Central memory CD8-positive, alpha-beta T cell (primary cell): ENCODE data around the gene COPE.

Experiments
- ATAC-seq: fragments of 150-1000 bp; cut with Tn5 transposase; replicated peaks from 2 replicates; pipeline ENCODE4 v1.10.0; 2022; ENCODE audit warnings: mild to moderate bottlenecking, moderate FRiP score, moderate number of reproducible peaks; ENCODE audit not compliant: poor library complexity, severe bottlenecking; ENCODE audit errors: extremely low read depth
- DNase-seq, 2 donors: peaks; one replicate each; pipeline ENCODE4 v3.0.0; 2021; ENCODE audit warnings: low spot score in 2 of 2
- H3K27ac Mint-ChIP-seq: one replicate; pipeline ENCODE4 v1.8.0; 2022; ENCODE audit warnings: low read depth, mild to moderate bottlenecking, moderate library complexity, mixed read lengths
- H3K27me3 Mint-ChIP-seq: one replicate; pipeline ENCODE4 v1.8.0; 2022; ENCODE audit warnings: mixed read lengths
- H3K36me3 Mint-ChIP-seq: one replicate; pipeline ENCODE4 v1.8.0; 2022; ENCODE audit warnings: mild to moderate bottlenecking, moderate library complexity, mixed read lengths; ENCODE audit not compliant: insufficient read depth
- H3K4me1 Mint-ChIP-seq: one replicate; pipeline ENCODE4 v1.8.0; 2022; ENCODE audit warnings: mixed read lengths
- H3K4me3 Mint-ChIP-seq: one replicate; pipeline ENCODE4 v1.8.0; 2022; ENCODE audit warnings: mild to moderate bottlenecking, moderate library complexity, mixed read lengths
- H3K9me3 Mint-ChIP-seq: one replicate; pipeline ENCODE4 v1.8.0; 2022; ENCODE audit warnings: mixed read lengths

Gene COPE

DNA sequence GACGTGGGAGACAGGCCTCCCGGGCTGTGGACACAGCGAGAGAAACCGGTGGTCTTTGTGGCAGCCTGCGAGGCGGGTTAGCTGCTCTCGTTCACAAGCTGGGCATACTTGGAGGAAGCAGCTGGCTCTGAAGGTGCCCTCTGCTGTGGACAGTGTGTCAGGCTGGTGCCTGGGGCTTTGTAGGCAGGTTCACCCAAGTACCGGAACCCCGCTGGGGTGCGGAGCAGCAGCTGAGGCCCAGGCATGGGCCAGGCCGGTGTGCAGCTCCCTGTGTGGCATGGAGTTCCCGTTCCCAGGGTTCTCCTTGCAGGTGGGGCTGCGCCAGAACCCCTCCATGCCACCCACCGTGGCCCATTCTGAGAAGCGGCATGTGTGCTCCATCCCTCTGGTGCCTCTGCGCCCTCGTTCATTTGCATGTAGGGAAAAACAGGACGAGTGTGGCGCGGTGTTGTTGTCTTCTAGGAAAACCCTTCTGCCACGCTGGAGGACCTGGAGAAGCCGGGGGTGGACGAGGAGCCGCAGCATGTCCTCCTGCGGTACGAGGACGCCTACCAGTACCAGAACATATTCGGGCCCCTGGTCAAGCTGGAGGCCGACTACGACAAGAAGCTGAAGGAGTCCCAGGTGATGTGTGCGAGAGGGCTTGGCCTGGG, 67.4 kb downstream of the COPE start:
- Mint-ChIP-seq H3K27ac (no peak overlapping the region), H3K9me3 (no peaks in the 10 kb centered on the region), H3K4me3 (no peak overlapping the region), H3K27me3 (no peaks in the 10 kb centered on the region), H3K36me3 (peaks cover 75% of the 10 kb centered on the region), H3K4me1 (peaks cover 27% of the 10 kb centered on the region)
- ATAC-seq (no peak), DNase-seq (no peak)

DNA sequence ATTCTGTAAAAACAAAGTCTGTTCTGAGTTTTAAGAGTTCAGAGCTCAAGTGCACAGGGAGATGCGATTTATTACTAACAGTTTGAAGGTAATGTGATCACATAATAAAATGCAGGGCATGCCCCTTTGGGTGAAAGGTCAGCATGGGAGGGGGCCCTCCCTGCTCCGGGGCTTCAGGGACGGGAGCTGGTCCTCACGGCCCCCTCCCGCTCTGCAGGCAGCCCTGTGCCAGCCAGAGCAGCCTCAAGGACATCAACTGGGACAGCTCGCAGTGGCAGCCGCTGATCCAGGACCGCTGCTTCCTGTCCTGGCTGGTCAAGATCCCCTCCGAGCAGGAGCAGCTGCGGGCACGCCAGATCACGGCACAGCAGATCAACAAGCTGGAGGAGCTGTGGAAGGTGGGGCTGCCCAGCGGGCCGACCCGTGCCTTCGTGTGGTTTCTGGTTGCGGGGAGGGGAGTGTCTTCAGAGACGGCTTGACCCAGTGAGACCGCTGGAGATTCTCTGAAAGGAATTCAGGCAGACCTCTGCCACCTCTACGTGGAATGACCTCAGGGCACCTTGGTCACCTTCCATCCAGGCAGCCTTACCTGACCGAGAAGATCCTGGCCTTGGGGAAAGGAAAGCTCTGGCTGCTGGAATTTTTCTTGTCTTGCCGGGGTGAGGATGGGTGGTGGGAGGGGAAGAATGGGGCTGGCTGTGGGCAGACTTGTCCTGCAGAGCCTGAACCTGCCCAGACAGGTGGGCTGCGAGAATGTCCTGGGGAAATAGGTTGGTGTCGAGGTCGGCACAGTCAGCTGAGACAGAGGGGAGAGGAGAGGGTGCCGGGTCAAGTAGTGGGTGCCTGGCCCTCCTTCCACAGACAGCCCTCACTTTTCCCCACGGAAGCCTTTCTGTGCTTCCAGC, 68.5 kb downstream of the COPE start:
- Mint-ChIP-seq H3K9me3 (no peaks in the 10 kb centered on the region), H3K27ac (peak overlapping the region; percentile 89), H3K27me3 (no peaks in the 10 kb centered on the region), H3K4me1 (peaks cover 37% of the 10 kb centered on the region), H3K4me3 (no peak overlapping the region), H3K36me3 (peaks cover 68% of the 10 kb centered on the region)
- no peak for ATAC-seq
- no peak for DNase-seq

DNA sequence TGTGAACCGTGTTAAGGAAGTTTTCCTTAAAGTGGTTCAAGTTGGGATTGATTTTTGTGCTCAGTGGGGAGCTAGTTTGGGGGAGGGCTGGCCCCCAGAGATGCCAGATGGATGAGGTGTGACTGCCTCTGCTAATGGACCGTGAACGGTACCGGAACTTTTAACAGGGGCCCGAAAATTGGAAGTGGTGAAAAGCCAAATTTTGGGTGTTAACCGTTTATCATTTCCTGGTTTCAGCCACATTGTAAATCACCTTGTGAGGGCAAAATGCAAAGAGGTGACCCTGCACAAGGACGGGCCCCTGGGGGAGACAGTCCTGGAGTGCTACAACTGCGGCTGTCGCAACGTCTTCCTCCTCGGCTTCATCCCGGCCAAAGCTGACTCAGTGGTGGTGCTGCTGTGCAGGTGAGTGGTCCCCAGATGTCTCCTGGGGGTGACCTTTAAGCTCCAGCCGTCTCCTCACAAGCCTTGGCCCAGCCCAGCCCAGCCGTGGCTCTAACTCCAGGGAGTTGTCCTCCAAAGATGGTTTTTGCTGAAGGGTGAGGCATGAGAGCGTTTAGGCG, 69.3 kb downstream of the COPE start:
- peaks cover 45% of the 10 kb centered on the region for H3K4me1 Mint-ChIP-seq
- peaks cover 61% of the 10 kb centered on the region for H3K36me3 Mint-ChIP-seq
- ATAC-seq (no peak), DNase-seq (no peak)
- no peaks in the 10 kb centered on the region for H3K9me3 Mint-ChIP-seq
- H3K27ac Mint-ChIP-seq = peak overlapping the region; percentile 89
- no peaks in the 10 kb centered on the region for H3K27me3 Mint-ChIP-seq
- H3K4me3 Mint-ChIP-seq = peak overlapping the region; percentile 27
